ENCODE measurements around the gene ANO5.

The ANO5 gene

GRCh38 chr11:22157531-22157930 lies 35.4 kb upstream of the ANO5 start:
- CTCF ChIA-PET: interaction anchor here (1.7 kb wide), 1 partner anchor 13 kb away, joined by 8 read pairs; no protein-coding TSS in a partner anchor

More at GRCh38 chr11:22157531-22157930, 35.4 kb upstream of the ANO5 start:
- Histone ChIP-seq H3K27ac (ENCODE audit: extremely low read depth, low read depth, low read length) (no peak overlapping the region), H3K9me3 (ENCODE audit: control insufficient read depth, insufficient read depth, low read depth, low read length) (no peaks in the 10 kb centered on the region), H3K4me3 (ENCODE audit: low read depth, low read length) (no peak overlapping the region), H3K36me3 (ENCODE audit: control insufficient read depth in 2 of 2, insufficient read depth in 1 of 2, low read length in 2 of 2) (no peaks in the 10 kb centered on the region), H3K4me1 (ENCODE audit: control insufficient read depth, insufficient read depth, low read length) (no peaks in the 10 kb centered on the region)
- TF ChIP-seq ZNF366 (tag by site-specific recombination; conservative IDR thresholded peaks at IDR 0.05) (no peak), ZBTB49 (tag by site-specific recombination; IDR thresholded peaks at IDR 0.05; ENCODE audit: low read depth) (no peak), PRDM2 (tag by site-specific recombination; IDR thresholded peaks at IDR 0.05; ENCODE audit: borderline replicate concordance) (no peak), ZNF585B (tag by site-specific recombination; IDR thresholded peaks at IDR 0.05) (no peak), ZNF76 (tag by site-specific recombination; IDR thresholded peaks at IDR 0.05; ENCODE audit: borderline replicate concordance, low read depth) (no peak), ZNF629 (tag by site-specific recombination; IDR thresholded peaks at IDR 0.05) (no peak), ZNF433 (tag by site-specific recombination; IDR thresholded peaks at IDR 0.05; ENCODE audit: low read depth) (no peak), ZIC2 (tag by site-specific recombination; IDR thresholded peaks at IDR 0.05) (no peak), KLF17 (tag by site-specific recombination; IDR thresholded peaks at IDR 0.05) (no peak), ZNF423 (tag by site-specific recombination; IDR thresholded peaks at IDR 0.05) (no peak), ZNF658 (tag by site-specific recombination; IDR thresholded peaks at IDR 0.05) (no peak), ZNF571 (tag by site-specific recombination; IDR thresholded peaks at IDR 0.05) (no peak)
- POLR2A ChIA-PET: no interaction called here
